Activated CD4-positive, alpha-beta T cell treated with anti-CD3 and anti-CD28 coated beads, Interleukin-2, Interleukin-6, amounts not matched to agents 100 ng/mL and 50 ng/mL, durations not matched to agents 16 hours and 8 hours (primary cell): Measurements from ENCODE around the gene PTAR1.

Experiments used
- DNase-seq: peaks from one replicate; pipeline ENCODE4 v3.0.0-alpha.2; 2020

Gene PTAR1

GRCh38 chr9:69750085-69750484 lies 9.7 kb downstream of the PTAR1 start:
- DNase-seq: no peak

- no peak for DNase-seq
These were observed 11.5 kb downstream of the PTAR1 start for GRCh38 chr9:69748304-69748703.

GRCh38 chr9:69746859-69747560 lies 12.8 kb downstream of the PTAR1 start:
- DNase-seq: no peak

- no peak for DNase-seq
These were observed 13.9 kb downstream of the PTAR1 start for GRCh38 chr9:69745716-69746437.

DNA sequence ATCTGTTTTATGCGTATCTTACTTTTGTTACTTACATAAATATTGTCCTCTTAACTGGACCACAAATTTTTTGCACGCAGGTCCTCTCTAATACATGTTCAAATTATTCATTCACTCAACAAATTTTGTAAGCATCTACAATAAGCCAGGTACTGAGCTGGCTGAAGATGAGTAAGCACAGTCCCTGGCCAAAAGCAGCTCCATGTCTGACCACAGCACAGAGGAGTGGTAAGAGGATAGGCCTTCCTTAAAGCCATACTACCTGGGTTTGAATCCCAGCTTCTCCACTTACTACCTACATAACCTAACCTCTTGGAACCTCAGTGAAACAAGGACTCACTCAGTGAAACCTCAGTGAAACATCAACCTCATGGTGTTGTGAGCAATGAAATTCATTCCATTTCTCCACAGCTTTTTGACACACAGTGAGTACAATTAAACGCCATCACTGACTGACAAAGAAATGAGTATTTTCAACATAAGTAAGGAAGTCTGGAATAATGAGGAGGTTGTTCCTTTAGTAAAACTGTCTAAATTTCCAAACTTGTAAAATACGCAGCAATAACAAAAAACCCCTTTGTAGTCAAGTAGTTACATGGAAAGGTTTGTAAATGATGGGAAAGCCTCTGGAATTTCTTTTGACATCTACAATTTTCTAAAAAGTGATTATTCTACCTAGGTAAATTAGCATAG lies 15.0 kb downstream of the PTAR1 start:
- no peak for DNase-seq

DNA sequence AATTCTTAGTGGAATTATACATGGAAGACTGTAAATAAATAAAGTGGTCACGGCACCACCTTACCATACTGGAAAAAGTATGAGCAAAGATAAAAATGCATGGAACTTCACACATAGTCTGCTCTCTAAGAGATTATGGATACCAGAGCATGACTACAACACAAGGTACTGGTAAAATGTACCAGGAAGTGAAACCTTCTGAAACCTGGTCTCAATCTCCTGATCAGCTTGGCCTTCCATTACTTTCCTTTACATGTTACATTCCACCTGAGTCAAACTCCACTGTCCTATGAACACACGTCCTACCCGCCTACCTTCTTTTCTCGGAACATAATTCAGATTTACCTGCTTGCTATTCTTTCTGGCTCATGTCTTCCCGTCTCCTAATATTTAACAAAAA lies 15.9 kb downstream of the PTAR1 start:
- DNase-seq: no peak

DNA sequence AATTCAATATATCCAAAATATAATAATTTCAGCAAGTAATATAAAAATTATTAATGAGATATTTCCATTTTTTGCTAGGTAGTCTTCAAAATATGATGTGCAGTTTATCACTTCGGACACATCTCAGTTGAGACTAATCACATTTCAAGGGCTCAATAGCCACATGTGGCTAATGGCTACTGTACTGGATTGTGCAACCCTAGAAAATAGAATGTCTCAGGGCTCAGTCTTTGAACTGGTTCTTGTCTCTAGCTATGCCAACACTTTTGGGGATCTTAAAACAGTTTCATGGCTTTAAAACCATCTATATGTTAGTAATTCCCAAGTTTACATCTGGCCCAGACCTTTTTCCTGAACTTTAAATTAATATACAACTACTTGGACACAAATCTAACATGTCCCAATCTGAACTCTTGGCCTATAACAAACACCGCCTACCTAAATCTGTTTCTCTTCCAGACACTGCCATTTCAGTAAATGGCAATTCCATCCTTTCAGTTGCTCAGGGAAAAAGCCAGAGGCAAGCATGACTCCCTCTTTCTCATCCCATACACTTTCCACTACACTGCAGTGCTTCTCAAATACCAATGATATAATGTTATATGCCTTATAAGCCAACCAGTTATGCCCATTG lies 18.8 kb downstream of the PTAR1 start:
- DNase-seq: no peak

DNA sequence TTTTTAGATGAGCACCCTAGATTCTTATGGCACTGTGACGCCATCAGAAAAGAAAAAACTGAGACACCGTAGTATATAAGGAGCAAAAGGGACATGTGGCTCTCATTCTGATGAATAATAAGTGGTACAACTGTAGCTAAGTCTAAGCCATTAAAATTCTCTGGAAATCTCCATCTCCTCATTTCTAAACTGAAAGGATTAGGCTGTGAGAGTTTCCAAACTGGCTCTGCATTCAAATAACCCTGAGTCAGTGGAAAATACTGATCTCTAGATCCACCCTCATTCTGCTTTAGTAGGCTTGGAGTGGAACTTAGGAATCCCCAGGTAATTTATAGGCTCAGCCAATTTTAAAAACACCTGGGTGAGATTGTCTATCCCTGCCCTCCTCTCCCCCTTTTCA lies 28.5 kb downstream of the PTAR1 start:
- no peak for DNase-seq

DNA sequence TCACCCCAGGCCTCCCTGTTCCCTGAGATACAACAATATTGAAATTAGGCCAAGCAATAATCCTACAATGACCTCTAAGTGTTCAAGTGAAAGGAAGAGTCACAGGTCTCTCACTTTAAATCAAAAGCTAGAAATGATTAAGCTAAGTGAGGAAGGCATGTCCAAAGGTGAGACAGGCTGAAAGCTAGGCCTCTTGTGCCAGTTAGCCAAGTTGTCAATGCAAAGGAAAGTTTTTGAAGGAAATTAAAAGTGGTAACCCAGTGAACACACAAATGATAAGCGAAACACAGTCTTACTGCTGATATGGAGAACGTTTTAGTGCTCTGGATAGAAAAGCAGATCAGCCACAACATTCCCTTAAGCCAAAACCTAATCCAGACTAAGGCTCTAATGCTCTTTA lies 39.8 kb downstream of the PTAR1 start:
- no peak for DNase-seq

DNA sequence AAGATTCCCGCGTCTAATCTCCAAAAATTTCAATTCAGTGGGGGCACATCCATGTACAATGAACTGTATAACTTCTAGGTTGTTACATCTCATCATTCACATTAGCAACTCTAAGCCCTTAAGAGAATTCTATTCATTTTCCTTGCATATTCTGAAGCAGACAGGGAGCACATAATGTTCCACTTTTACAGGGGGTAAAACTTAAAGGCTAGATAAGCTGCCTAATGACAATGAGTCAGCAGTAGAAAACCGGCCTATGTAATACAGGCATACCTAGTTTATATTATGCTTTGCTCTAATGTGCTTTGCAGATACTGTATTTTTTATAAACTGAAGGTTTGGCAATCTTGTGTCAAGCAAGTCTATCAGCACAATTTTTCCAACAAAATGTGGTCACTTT lies 40.4 kb downstream of the PTAR1 start:
- DNase-seq: no peak

GRCh38 chr9:69718218-69718617 lies 41.6 kb downstream of the PTAR1 start:
- DNase-seq: no peak

DNA sequence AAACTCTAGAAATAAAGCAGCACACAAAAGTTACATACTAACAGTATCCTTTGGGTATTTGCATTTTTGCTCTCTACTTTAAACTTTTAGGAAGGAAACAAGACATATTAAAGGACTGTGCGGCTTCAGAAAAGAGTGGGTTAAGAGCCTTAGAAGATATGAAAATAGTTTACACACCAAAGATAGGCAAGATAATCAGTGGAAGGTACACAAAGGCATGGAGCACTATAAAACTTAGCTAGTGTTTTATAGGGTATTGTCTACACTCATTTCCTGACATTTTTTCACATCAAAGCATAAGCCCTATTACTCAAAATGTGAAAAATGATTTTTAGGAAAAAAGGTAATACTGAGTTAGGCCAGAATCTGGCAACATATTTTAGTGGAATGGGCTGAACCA lies 44.0 kb downstream of the PTAR1 start:
- DNase-seq: no peak

- no peak for DNase-seq
These were observed 44.7 kb downstream of the PTAR1 start for GRCh38 chr9:69715096-69715495.

DNA sequence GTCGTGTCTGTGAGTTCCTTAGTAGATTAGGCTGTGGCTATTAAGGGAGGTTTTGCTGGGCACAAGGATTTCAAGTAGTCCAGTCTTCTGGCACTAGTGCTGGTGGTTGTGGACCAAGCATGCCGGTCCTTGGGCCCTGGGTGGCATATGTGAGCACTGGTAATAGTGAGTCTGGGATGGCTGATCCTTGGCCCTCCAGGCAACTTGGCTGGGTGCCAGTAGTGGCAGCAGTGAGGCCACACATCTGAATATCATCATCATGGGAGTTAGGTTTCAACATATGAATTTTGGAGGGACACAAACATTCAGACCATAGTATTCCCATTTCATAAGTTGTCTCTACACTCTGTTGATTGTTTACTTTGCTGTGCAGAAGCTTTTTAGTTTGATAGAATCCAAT lies 62.3 kb downstream of the PTAR1 start:
- no peak for DNase-seq

GRCh38 chr9:69696802-69697201 lies 63.0 kb downstream of the PTAR1 start:
- no peak for DNase-seq

GRCh38 chr9:69689991-69690538 lies 69.7 kb downstream of the PTAR1 start:
- no peak for DNase-seq

DNA sequence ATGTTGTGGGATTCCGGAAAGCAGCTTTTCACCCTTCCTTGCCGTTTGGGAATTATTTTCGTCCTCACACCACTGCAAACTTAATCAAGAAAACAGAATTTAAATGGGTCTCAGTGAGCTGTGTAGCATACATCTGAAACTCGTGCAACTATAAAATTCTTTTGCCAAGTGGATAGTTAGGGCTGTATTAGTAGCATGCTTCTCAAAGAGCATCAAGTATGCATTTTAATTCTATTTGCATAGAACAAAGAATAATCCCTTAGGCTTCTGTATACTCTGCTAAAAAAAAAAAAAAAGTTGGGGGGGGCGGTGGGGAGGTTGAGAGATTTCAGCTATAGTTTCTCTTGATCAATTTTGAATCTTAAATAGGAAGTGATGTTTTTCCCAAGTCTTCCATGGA lies 75.9 kb downstream of the PTAR1 start:
- no peak for DNase-seq

DNA sequence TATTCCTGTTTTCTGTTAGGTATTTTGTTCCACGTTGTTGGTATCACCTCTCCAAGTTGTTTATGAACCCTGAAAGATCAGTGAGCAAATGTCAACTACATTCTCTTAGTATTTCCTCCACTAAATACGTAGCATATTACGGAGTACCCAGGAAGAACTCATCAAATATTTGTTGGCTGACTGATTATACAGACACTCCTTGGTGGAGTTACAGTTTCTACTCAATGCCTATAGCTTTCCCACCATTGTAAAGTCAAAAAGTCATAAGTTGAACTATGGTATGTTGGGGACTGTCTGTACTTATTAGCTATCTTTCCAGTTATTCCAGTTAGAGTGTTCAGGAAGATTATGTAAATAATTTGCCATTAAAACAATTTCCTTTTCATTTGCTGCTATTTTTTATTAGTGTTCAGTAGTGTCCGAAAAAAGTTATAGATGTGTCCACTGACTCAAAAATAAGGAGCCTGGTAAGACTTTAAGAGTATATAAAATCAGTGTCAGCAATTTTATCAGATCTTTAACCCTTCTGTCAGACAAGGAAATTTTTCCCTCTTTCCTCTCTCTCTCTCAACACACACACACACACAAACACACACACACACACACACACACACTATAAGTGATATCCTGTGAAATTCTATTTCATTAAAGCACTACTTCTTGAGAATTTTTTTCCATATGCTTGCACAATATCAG lies 80.8 kb downstream of the PTAR1 start:
- no peak for DNase-seq

- DNase-seq: no peak
These were observed 81.9 kb downstream of the PTAR1 start for GRCh38 chr9:69677931-69678330.

GRCh38 chr9:69675563-69675962 lies 84.2 kb downstream of the PTAR1 start:
- DNase-seq: no peak

GRCh38 chr9:69674716-69675438 lies 84.9 kb downstream of the PTAR1 start:
- no peak for DNase-seq

- DNase-seq: no peak
These were observed 85.6 kb downstream of the PTAR1 start for GRCh38 chr9:69674112-69674685.
